ENCODE measurements around the gene RNF11.

The RNF11 gene

GRCh38 chr1:51263147-51263877 lies 27.2 kb downstream of the RNF11 start:
- no peak for TF ChIP-seq CTCF (IDR thresholded peaks at IDR 0.05; ENCODE audit: low read depth, low read length, missing control alignments)
- H3K4me3 ChIP-seq (replicated peaks; ENCODE audit: low read depth, low read length), result no peak overlapping the region
- DNase-seq (ENCODE audit: extremely low read depth, low read depth), result no peak

DNA sequence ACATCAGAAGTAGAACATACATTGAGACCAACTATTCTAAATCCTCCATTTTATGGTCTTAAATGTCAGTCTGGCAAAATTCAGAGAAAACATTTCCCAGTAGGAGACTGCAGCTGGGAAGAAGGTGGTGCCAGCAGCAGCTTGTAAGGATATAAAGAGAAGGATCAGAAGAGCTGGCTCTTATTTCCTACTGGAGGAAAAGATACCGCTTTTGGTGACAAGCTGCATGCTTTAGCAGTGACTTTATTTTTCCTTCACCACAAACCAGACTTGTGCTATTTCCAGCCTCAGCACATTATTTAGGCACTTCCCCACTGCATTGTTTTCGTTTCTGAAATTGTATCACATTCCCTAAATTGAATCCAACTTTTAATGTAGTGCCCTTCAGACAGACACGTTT lies 28.4 kb downstream of the RNF11 start:
- no peak for TF ChIP-seq CTCF (IDR thresholded peaks at IDR 0.05; ENCODE audit: low read depth, low read length, missing control alignments)
- peak; percentile 70 for DNase-seq (ENCODE audit: extremely low read depth, low read depth)
- no peak overlapping the region for H3K4me3 ChIP-seq (replicated peaks; ENCODE audit: low read depth, low read length)

DNA sequence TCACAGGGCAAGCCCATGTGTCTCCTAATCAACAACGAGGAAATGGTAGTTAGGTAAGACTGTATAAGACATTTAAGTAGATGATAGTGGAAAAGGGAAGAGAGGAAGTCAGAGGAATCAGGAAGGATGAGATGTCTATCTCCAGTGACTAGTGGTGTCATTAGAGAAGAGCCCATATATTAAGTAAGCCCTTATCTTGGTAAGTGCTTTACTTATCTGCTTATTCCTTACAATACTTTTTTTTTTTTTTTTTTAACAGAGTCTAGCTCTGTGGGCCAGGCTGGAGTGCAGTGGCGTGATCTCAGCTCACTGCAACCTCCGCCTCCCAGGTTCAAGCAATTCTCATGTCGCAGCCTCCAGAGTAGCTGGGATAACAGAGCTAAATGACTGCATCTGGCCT lies 29.5 kb downstream of the RNF11 start:
- H3K4me3 ChIP-seq (replicated peaks; ENCODE audit: low read depth, low read length), result no peak overlapping the region
- no peak for DNase-seq (ENCODE audit: extremely low read depth, low read depth)
- TF ChIP-seq CTCF (IDR thresholded peaks at IDR 0.05; ENCODE audit: low read depth, low read length, missing control alignments), result no peak

DNA sequence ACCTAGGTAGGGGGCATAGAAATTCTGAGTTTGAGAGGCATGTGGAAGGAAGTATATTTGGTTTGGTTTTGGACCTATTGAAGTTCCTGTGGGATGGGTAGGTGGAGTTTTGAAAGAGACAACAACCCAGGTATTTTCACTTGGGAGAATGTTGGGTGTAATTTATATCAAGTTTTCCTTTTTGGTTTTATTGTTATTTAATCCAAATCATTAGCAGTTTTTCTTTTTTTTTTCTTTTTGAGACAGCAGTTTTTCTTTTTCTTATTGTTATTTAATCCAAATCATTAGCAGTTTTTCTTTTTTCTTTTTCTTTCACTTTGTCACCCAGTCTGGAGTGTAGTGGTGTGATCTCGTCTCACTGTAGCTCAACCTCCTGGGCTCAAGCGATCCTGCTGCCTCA lies 30.1 kb downstream of the RNF11 start:
- no peak for TF ChIP-seq CTCF (IDR thresholded peaks at IDR 0.05; ENCODE audit: low read depth, low read length, missing control alignments)

DNA sequence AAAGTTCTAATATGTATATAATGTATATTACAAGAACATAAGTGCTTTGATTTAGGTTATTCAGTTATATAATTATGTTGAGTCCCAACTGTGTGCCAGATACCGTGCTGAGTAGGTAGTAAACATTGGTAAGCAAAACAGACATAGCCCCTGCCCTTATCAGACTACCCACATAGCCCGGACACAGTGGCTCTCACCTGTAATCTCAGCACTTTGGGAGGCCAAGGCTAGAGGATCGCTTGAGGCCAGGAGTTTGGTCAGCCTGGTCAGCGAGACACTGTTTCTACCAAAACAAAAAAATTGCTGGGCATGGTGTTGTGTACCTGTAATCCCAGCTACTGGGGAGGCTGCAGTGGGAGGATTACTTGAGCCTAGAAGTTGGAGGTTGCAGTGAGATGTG lies 30.7 kb downstream of the RNF11 start:
- DNase-seq (ENCODE audit: extremely low read depth, low read depth), result no peak
- no peak for TF ChIP-seq CTCF (IDR thresholded peaks at IDR 0.05; ENCODE audit: low read depth, low read length, missing control alignments)
- H3K4me3 ChIP-seq (replicated peaks; ENCODE audit: low read depth, low read length), result no peak overlapping the region

More for the DNA sequence above, 30.1 kb downstream of the RNF11 start:
- DNase-seq (ENCODE audit: extremely low read depth, low read depth), result no peak
- H3K4me3 ChIP-seq (replicated peaks; ENCODE audit: low read depth, low read length), result no peak overlapping the region

GRCh38 chr1:51268634-51269033 lies 32.6 kb downstream of the RNF11 start:
- DNase-seq (ENCODE audit: extremely low read depth, low read depth), result no peak
- TF ChIP-seq CTCF (IDR thresholded peaks at IDR 0.05; ENCODE audit: low read depth, low read length, missing control alignments), result no peak
- H3K4me3 ChIP-seq (replicated peaks; ENCODE audit: low read depth, low read length), result no peak overlapping the region

DNA sequence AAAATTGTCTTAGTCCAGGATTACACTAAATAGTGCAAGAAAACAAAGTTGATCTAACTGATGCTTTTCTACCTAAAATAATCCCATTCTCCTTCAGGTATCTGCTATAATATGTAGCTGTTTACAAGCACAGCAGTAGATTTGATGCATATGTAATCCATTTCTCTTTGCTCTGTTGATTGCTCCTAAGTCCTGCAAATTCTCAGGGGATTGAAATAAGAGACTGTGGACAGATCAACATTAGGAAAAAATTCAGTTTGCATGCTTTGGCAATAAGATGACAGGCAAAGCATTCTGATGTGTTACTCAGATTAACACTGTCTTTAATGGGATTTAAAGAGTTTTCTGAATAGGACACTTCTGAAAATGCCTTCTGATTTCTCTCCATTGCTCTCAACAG lies 34.7 kb downstream of the RNF11 start:
- DNase-seq (ENCODE audit: extremely low read depth, low read depth), result no peak
- no peak for TF ChIP-seq CTCF (IDR thresholded peaks at IDR 0.05; ENCODE audit: low read depth, low read length, missing control alignments)

More for the DNA sequence above, 34.7 kb downstream of the RNF11 start:
- H3K4me3 ChIP-seq (replicated peaks; ENCODE audit: low read depth, low read length), result no peak overlapping the region
